NCI-H146 treated with DMSO at 0.1 percent for 48 hours (cell line): ENCODE data around the gene TCHHL1.

ENCODE experiments used
- DNase-seq: peaks from one replicate; lab custom pipeline; 2025; ENCODE audit not compliant: unreplicated experiment; lab: John Stamatoyannopoulos, UW

TCHHL1 gene

DNA sequence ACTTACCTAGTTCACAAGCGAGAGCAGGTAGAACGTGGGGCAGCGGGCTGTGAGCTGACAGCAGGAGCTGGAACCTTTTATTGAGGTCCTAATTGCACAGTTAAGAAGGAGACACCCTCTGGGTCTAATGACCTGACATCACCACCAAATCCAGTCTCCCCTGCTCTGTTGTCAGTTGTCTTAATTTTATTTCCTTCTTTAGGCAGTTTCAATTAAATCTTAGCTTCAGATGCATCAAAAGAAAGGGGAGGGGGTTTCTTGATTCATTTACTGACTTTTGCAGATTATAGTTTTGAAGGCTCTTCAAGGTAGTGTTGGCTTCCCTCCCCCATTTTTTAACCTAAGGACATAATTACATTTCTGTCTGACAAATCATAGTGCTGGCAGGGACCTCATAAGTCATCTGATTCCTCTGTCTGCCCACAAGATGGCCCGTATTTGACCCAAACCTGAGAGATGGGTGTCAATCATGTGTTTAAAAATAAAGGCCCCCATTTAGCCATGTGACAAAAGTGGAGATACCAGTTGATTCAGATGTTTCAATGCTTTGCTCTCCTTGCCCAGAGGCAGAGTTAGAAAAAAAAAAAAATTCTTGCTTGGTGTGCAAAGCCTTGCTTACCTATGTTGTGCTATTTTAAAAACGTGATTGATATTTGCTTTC lies at the start of gene TCHHL1:
Gene TCHHL1 (minus strand): TSS at position 51 of the 661 bp plus-strand sequence. CDS start 921 bp downstream, outside the sequence.
- no peak for DNase-seq

DNA sequence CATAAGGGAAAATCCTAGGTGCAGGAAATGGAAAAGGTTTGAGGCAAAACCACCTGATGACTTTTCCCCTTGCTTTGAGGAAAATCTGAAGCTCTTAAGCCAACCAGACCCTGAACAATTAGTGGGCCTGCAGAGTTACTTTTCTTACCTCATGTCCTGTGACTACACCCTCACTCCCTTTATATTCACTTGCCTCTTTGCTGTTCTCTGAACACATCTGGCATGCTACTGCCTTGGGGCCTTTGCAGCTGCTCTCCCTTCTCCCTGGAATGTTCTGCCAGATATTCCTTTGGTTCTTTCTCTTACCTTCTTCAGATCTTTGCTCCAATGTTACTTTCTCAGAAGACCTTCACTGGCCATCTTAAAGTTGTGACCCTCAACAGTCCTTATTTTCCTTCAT lies 48.4 kb upstream of the TCHHL1 start:
- DNase-seq, result no peak

DNA sequence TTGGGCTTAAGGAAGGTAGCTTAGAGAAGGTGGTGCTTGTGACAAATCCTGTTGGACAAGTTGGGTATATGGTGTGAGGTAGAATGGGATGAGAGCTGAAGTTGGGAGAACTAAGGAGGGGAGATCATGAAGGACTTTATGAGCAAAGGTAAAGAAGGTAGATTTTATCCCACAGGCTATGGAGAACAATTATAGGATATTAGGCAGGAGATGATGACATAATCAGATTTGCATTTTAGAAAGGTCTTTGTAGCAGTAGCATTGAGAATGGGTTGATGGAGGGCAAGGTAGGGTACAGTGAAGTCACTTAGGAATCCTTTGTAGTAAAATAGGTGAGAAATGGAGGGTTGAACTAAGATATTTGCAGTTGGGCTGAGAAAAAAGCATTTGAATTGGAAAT lies 41.3 kb upstream of the TCHHL1 start:
- no peak for DNase-seq

DNA sequence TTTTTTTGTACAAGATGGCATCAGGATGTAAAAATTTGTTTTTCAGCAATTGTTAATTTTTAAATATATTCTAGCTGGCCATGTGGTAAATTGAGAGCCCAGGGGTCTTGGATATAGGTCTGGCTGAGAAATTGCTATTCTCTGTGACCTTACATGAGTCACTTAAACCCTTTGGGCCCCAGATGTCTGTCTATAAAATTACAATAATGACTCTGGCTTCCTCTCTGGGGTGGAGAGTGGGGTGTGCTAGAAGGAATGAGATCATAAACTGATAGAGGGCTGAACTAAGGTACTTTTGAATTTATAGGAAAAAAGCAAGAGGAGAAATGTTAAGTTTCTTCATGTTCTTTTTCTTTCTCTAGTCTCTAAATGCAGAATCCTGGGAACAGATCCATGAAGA lies 38.8 kb upstream of the TCHHL1 start:
- no peak for DNase-seq

DNA sequence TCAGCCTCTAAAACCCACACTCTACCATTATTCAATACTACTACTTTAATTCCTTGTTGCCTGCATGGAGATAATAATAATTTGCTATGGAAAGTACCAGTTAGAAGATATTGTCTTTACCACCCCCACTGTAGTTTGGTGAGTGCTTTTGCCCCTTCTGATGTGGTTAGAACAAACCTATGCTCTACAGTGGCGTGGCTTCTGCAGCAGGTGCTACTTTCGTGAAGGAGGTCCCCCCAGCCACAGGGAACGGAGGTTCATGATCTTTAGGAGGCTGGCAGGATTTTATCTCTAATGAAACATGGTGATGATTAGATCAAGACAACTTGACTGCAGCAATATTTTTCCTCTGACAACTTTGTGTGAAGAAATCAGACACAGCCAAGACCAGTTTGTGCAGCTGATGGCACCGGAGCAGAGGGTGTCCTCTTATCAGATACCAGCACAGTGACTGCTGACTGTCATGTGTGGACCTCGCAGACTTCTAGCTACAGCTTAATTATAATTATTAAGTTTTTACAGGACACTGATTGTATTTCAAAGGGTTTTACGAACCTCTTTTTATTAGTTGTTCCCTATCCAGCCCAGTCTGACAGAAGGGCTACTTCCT lies 37.1 kb upstream of the TCHHL1 start:
- no peak for DNase-seq

DNA sequence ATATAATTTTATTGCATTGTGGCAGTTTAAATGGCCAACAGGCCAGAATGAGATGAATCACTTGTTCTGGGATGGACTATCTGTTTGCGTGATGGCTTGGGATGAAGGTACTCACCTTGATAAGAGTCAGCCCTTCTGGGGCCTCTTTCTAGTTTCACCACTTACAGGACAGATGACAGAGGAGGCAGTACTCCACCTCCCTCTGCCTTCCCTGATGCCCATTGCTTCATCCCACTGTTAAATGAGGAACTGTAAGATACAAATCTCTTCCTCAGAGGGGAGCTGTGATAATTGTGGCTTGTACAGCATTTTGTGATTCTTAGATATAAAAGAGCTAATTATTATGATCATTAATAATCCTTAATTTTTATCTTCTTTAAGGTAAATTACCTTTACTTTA lies 30.1 kb upstream of the TCHHL1 start:
- no peak for DNase-seq

DNA sequence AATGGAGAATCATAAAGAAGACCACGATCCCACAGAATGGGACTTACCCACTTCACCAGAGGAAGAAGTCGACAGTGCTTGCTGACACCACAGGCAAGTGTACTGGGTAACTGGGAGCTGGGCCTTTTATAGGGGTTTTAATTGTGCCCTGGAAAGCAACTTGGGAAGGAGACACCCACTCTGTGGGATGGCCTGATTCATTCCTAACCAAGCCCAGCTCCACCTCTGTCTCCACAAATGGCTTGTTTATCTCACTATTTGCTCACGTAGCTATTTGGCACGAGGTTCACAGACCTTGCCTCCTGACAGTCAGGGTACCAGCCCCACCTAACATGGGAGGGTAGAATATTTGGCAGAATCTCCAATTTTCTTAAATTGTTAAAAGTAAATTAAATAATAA lies 26.5 kb upstream of the TCHHL1 start, which contains the start of gene TCHH:
Gene TCHH (minus strand): TSS at position 101 of the 400 bp plus-strand sequence. CDS start 1,364 bp downstream, outside the sequence.
- no peak for DNase-seq

DNA sequence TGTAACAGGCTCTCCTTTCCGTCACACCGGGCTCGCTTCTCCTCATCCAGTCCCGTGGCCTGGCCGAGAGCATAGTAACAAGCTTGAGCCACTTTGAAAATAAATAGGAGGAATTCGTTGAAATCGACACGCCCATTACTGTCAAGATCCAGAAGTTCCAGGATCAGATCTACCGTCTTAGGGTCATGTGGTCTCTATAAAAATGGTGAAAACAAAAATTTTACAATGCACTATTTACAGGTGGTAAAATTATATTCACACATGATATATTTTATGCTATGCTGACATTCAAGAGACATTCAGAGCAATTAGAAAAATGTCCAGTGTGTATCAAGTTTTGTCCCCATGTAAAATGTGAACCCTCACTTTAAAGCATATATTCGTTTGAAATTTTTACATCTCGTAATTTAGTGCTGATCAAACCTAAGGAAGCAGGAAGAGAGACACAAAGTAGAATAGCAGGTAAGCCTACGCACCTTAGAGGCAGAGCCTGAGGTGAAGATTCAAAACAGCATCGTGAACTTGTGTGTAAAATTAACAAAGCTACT lies 24.1 kb upstream of the TCHHL1 start:
- no peak for DNase-seq

DNA sequence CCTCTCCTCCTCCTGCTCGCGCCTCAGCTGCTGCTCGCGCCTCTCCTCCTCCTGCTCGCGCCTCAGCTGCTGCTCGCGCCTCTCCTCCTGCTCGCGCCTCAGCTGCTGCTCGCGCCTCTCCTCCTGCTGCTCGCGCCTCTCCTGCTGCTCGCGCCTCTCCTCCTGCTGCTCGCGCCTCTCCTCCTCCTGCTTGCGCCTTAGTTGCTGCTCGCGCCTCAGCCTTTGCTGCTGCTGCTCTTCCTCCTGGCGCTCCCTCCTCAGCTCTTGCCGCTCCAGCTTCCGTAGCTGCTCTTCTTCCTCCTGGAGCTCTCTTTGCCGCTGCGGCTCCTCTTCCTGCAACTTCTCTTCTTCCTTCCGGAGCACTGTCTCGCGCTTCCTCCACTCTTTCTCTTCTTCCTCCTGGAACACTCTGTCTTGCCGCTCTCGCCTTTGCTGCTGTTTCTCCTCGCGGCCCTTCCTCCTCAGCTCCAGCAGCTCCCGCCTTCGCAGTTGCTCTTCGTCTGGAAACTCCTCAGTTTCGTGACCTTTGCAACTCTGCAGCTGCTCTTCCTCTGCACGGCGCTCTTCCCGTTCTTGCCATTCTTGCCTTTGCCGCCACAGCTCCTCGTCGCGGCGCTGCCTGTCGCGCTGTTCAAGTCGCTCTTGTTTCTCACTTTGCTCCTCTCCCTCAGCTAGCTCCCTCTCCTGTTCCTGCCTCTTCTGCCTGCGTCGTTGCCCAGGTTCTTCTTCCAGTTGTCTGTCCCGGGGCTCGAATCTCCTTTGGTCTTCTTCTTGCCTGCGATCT lies 23.4 kb upstream of the TCHHL1 start:
- DNase-seq, result no peak

DNA sequence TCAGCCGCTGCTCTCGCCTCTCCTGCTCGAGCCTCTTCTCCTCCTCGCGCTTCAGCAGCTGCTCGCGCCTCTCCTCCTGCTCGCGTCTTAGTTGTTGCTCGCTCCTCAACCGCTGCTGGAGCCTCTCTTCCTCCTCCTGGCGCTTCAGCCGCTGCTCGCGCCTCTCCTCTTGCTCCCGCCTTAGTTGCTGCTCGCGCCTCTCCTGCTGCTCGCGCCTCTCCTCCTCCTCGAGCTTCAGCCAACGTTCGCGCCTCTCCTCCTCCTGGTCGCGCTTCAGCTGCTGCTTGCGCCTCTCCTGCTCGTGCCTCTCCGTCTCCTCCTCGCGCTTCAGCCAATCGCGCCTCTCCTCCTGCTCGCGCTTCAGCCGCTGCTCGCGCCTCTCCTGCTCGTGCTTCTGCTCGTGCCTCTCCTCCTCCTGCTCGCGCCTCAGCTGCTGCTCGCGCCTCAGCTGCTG lies 22.7 kb upstream of the TCHHL1 start:
- no peak for DNase-seq

DNA sequence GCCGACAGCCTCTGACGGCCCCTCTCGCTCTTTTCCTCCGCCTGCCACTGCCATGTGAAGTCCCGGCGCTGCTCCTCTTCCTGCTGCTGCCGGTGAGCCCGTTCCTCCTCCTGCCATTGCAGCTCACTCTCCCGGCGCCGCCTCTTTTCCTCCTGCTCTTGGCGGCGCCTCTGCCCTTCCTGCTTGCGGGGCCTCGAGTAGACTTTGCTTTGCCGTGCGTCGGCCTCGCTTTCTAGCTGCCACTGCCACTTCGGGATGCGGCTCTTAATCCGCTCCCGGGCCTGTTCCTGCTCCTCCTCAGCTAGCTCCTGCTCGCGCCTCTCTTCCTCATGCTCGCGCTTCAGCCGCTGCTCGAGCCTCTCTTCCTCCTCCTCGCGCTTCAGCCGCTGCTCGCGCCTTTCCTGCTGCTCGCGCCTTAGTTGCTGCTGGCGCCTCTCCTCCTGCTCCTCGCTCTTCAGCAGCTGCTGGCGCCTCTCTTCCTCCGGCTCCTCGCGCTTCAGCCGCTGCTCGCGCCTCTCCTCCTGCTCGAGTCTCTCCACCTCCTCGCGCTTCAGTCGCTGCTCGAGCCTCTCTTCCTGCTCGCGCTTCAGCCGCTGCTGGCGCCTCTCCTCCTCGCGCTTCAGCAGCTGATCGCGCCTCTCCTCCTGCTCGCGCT lies 22.1 kb upstream of the TCHHL1 start:
- no peak for DNase-seq

DNA sequence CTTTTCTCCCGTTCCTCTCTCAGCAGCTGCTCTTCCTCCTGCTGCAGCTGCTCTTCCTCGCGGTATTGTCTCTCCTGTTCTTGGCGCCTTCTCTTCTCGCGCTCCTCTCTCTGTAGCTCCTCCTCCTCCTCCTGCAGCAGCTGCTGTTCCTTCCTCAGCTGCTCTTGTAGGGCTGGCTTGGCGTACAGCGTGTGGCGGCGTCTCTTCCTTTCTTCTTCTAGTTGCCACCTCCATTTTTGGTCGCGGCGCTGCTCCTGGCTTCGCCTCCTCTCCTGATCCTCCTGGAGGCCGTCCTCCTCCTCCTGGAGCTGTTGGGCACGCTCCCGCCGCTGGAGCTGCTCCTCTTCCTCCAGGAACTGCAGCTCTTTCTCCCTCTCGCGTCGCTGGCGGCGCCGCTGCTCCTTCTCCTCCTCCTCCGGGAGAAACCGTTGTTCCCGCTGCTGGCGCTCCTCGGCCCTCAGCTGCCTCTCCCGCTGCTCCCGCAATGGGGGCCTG lies 21.5 kb upstream of the TCHHL1 start:
- DNase-seq, result no peak

DNA sequence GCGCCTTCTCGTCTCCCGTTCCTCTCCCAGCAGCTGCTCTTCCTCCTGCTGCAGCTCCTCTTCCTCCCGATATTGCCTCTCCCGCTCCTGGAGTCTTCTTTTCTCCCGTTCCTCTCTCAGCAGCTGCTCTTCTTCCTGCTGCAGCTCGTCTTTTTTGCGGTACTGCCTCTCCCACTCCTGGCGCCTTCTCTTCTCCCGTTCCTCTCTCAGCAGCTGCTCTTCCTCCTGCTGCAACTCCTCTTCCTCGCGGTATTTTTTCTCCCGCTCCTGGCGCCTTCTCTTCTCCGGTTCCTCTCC lies 21.1 kb upstream of the TCHHL1 start:
- no peak for DNase-seq

DNA sequence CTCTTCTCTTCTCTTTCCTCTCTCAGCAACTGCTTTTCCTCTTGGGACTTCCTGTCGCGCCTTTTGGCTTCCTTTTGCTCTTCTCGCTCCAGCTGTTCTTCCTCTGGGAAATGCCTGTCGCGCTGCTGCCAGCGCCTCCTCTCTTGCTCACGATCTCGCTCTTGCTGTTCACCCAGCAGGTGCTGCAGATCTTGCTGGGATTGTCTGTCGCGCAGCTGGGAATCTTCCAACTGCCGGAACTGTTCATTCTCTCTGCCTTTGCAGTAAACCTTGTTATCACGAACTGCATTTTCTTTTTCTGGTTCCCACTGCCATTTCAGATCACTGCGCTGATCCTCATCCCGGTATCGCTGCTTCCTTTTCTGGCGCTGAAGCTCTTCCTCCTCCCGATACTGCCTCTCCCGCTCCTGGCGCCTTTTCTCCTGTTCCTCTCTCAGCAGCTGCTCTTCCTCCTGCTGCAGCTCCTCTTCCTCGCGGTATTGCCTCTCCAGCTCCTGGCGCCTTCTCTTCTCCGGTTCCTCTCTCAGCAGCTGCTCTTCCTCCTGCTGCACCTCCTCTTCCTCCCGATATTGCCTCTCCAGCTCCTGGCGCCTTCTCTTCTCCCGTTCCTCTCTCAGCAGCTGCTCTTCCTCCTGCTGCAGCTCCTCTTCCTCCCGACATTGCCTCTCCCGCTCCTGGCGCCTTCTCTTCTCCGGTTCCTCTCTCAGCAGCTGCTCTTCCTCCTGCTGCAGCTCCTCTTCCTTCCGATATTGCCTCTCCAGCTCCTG lies 20.6 kb upstream of the TCHHL1 start:
- DNase-seq, result no peak

DNA sequence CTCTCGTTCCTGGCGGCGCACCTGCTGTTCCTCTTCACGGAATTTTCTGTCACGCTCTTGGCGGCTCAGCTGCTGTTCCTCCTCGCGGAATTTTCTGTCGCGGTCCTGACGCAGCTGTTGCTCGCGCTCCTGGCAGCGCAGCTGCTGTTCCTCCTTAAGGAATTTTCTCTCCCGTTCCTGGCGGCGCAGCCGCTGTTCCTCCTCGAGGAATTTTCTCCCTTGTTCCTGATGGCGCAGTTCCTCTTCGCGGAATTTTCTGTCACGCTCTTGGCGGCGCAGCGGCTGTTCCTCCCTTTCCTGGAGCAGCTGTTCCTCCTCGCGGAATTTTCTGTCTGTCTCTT lies 20.0 kb upstream of the TCHHL1 start:
- no peak for DNase-seq

DNA sequence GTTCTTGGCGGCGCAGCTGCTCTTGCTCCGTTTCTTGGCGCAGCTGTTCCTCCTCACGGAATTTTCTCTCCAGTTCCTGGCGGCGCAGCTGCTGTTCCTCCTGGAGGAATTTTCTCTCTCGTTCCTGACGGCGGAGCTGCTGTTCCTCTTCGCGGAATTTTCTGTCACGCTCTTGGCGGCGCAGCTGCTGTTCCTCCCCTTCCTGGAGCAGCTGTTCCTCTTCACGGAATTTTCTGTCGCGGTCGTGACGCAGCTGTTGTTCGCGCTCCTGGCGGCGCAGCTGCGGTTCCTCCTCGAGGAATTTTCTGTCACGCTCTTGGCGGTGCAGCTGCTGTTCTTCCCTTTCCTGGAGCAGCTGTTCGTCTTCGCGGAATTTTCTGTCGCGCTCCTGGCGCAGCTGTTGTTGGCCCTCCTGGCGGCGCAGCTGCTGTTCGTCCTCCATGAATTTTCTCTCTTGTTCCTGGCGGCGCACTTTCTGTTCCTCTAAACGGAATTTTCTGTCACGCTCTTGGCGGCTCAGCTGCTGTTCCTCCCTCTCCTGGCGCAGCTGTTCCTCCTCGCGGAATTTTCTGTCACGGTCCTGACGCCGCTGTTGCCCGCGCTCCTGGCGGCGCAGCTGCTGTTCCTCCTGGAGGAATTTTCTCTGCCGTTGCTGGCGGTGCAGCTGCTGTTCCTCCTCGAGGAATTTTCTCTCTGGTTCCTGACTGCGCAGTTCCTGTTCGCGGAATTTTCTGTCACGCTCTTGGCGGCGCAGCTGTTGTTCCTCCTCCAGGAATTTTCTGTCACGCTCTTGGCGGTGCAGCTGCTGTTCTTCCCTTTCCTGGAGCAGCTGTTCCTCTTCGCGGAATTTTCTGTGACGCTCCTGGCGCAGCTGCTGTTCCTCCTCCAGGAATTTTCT lies 19.4 kb upstream of the TCHHL1 start:
- no peak for DNase-seq

DNA sequence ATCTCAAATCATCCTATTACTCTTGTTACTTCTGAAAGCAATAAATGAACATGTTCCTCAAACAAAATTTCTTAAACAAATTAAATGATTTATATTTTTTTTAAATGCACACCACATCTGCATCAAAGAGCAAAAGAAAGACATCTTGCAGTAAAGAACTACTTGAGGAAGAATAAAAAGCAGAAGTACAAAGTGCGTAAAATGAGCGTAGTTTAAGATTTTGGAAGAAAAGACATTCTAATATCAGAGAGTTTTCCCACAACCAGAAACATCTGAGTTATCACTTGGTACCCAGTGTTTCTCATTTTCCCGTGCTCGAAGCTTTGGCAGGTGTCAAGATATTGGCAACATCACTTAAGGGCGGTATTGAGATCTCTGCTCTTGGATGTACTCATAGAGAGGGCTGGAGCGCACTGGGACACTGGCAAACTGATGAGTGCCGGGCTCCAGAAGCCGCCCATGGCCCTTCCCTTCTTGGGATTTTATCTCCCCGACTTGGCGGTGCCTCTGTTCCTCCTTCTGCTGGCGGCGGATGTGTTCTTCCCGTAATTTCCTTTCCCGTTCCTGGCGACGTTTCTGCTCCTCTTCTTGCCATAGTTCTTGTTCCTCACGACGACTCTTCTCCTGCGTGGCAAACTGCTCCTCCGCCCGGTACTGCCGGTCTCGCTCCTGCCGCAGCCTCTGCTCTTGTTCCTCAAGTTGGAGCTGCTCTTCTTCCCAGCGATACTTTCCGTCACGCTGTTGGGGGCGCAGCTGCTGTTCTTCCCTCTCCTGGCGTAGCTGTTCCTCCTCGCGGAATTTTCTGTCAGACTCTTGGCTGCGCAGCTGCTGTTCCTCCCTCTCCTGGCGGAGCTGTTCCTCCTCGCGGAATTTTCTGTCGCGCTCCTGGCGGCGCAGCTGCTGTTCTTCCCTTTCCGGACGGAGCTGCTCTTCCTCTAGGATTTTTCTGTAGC lies 18.4 kb upstream of the TCHHL1 start:
- no peak for DNase-seq

DNA sequence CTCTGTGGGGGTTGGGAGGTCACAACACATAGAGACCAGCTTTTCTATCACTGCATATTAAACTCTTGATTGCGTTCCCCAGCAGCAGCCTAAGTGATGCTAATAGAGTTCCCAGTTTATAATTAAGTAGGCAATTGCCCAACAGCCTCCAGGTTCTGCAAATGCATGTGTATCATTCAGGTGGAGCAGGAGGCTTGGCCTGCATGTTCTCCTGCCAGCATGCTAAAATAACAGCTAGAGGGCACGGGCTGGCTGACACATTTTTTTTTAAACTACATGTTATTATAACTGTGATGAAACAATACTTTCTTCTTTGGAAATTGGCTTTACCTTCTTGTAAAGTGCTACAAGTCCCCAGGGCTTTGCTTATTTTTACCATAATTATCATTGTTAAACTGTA lies 16.0 kb upstream of the TCHHL1 start:
- no peak for DNase-seq

DNA sequence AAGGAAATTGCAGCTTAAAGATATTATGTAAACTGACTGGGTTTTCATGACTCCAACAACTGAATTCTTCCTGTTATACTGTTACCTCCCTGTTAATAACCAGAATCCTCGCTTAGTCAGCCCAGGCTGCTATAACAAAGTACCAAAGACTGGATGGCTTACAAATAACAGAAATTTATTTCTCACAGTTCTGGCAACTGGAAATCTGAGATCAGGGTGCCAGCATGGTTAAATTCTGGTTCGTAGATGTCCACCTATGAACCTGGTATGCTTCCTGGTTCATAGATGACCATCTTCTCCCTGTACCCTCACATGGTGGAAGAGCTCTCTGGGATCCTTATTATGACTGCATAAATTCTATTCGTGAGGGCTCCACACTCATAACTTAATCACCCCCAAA lies 8.1 kb upstream of the TCHHL1 start:
- no peak for DNase-seq
